NK-92 treated with Interleukin-12 subunit alpha and Interleukin-12 subunit beta, amount 100 ng/mL, for 24 hours (cell line): ENCODE measurements around the gene IGF1R.
A peak's percentile ranks its signal among the peaks of the same experiment; 100 is the strongest.

Source experiments
- DNase-seq: peaks from one replicate; lab custom pipeline; 2025; lab: John Stamatoyannopoulos, UW

The IGF1R gene

DNA sequence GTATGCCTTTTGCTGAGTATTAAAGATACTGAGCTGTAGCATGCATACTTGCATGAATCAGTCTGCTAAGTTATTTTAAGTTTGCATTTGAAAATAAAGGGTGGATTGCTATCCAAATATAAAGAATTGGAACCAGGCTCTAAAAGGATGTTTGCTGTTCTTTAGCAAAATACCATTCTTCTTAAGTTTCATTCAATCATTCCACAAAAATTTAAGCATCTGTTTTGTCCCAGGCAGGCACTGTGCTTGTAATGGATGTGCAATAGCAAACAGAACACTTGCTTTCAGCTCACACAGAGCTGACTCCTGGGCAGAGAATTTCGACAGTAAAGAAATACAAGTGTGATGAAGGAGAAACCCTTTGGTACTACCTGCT is 208.2 kb downstream of the IGF1R start:
- no peak for DNase-seq

DNA sequence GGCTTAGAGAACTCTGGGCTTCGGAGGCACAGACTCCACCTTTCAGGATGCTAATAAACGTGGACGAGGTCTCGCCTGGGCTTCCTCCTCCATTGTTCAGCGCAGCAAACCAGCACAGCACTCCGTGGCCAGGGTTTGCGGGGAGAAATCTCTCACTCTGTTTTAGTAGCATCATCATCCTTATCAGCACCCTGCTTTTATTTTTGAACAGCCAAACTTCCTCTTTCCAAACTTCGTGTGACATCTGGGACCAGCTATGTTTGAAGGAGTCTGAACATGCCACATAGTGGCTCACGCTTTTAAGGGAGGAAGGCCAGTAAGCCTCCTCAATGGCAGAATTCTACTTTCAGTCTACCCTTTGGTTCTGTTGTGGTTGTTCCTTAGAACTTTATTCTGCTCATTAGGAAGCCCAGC is 210.3 kb downstream of the IGF1R start:
- DNase-seq: no peak

DNA sequence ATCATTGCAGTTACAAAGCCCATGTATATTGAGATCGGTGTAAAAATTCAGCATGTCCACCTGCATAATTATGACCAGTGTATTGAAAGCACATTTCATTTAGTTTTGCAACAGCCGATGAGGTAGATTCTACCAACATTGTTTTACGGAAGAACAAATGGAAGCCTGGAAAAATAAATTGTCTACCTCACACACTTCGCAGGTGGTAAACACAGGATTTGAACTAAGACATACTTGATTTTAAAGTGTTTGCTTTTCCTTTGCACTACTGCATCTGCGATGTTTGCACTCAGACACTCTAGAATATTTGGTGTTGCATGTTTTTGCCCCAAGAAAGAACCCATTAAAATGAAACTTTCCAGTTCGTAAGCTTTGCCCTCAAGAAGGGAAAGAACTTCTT is 210.8 kb downstream of the IGF1R start:
- no peak for DNase-seq

DNA sequence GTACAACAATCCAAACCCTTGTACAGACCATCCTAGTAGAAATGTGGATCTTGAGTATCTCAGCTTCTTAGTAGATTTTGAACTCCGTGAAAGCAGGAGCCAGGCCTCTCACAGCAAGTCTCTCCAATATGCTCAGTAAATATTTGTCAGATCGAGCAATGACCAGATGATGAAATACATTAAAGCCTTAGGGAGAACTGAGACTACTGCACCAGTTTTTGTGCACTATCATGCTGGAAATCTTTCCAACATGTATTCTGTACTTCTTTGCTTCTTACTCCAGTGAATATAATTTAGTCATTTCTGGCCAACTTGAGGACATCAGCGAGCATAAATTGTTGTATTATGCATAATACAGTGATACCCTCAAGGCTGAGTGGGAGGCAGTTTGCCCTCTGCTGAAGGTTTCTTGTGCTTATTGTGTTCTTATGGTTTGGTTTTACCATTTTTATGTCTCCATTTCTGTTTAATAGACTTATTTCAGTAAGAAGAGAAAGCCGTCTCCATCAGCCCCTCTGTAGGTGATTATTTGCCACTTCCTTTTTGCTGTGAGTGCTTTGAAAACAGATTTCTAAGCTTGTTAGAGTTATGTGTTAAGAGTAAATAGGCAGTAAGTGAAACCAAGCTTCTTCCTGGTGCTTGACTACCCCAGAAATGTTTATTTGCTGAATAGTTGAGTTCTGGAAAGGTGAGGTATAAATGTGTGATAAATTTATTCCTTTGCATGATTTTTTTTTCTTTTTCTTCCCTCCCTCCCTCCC is 212.1 kb downstream of the IGF1R start:
- no peak for DNase-seq

DNA sequence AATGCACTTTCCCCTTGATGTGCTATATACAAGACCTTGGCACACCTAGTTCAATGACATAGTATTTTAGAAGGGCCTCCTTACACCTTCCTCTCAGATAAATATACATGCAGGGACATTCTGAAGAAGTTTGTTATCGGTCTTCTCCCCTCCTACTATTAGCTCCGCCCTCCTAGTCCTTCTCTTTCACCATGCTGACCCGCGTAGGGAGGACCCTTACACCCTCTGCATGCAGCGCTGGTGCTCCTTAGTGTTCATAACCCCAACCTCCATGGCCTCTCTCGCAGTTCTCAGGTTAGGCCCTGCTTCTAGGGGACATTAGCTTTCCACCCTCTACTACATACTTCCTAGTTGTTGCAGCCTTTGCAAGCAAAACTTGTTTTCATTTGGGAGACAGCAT is 212.8 kb downstream of the IGF1R start:
- no peak for DNase-seq

DNA sequence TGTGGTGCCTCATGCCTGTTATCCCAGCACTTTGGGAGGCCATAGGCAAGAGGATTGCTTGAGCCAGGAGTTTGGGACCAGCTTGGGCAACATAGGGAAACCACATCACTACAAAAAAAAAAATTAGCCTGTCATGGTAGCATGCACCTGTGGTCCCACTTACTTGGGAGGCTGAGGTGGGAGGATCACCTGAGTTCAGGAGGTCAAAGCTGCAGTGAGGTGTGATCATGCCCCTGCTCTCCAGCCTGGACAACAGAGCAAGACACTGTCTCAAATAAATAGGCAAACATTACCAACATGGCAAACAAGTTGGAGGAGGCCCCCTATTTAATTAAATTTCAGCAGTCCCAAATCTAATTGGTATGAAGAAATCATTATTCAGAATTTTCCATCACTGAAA is 215.6 kb downstream of the IGF1R start:
- no peak for DNase-seq

DNA sequence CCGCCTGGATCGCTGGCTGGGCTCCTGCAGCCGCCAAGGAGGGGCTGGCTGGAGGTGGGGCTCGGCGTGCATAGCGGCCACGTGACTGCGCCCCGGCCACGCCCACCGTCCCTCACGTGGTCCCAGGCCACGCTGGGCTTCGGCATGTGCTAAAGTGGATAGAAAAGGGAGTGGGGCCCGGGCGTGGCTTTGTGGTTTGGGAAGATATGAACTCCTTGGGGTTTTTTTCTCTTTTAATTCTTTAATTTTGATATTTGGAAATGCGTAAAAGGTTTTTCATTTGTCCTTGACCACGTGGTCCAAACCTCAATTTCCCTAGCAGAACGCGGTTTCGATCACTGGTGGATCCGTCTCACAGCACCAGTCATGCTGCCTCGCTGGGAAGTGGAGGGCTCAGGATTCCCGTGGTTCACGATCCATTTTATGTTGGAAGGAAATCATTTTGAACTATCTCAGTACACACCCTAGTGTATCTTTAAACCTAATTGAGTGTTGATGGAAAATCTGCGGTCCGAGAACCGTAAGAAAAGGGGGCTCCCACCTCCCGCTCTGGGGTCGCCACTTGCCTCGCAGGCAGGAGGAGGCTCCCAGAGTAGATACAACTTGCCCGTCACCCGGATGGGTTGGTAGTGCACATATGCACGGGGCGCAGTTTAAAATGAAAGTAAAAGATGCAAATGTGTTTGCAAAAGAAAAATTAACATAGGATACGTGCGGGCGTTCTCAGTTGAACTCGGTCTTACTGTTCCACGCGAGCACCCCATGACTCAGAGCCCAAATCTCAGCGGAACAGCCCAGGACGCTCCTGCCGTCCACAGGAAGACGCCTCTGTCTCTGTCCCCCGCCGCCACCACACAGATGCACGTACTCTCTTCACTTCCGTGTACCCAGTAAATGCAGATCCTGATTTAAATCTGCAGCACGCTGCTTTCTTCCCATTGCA is 217.3 kb downstream of the IGF1R start:
- no peak for DNase-seq

DNA sequence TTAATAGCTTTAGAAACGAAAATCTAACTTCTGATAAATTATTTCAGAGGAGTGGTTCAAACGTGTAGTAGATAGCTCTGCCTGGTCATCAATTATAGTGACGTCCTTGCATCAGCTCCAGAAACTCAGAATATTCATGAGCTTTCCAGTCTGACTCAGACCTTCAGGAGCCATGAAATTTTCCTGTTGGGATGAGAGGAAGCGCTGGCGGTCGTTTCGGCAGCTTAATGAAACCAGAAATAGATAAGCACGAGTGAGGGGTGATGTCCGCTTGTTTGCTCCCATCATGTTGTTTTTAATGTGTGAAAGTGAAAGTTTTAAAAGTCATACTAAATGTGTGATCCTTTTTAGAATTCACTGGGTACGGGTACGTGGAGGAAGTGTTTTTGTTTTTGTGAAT is 218.2 kb downstream of the IGF1R start:
- DNase-seq: no peak

DNA sequence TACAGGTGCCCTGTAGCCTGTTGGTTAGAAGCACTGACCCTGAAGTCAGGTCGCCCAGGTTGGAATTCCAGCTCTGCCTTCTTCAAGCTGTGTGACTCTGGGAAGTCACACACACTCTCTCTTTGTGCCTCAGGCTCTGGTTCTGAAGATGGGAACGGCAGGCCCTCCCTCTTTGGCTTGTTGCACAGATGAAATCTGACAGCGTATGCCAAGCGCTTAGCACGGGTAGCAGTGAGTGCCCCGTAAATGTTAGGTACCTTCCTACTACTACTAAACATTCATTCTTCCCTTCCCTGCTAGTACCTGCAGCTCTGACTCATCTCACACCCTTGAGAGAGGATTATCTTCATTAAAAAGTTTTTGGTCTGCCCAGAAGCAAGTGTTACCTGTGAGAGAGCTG is 220.2 kb downstream of the IGF1R start:
- no peak for DNase-seq

DNA sequence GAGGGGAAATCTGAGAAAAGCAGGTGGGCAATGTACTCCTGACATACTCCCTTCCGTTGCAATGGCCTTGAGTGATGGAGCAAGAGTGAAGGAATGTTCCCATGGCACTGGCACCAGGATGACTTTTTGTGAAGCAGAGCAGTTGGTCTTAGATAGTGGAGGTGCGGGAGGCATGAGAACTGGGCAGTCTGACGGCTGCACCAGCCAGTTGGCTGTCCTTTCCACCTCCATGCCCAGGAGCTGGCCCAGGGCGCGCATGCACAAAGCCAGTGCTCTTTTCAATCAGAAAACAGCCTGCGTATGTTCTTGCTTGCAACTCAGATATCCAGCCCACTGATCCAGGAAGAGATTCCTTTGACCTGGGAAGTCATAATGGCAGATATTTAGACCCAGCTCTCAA is 222.4 kb downstream of the IGF1R start:
- DNase-seq: no peak

DNA sequence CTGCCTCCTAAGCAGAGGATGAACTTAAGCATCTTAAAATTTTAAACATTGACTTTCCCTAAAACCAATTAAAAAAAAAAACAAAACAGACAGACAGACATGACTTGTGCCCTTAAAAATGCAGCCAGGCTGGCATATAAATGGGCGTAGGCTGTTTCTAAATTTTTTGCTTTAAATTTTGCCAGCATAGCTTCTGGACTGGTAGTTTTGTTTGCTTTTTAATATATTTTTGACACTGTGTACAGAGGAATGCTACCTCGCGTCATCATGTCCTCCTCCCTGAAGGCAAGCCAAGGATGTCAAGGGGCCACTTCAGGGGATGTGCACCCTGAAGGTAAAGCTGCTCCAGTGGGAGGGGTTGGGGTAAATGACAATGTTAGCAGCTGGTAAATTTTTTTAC is 224.4 kb downstream of the IGF1R start:
- DNase-seq: no peak

DNA sequence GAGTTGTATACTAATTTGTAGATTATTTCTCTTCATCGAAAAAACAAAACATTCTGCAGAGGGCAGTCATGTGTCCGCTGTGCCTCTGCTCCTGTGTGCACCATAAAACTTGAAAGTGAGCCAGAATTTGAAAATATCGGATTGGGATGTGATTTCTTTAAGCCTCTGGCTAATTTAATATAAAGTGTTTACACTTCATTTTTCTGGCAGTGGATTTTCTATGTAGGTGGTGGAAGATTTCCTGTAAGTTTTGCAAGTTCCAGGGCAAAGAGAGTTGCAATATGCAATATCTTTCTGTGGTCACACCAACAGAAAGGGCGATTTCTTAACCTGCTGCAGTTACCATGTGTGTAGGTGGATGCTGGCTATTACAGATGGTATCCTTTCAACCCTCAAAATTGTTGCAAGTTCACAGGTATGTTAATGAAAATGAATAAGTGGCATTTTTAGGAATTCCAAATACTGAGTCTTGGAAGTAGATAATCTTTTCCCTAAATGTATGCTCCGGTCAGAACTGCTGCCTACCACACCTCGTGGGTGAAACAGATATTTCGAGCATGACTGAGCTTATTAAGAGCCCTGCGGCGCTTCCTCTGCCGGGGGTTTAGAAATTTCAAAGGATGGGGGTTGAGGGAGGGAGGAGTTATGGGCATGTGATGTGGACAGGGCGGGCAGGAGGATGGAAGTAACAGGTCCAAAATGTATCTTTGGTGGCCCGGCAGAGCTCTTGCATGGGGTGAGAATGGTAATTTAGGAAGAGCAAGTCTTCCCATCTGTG is 225.3 kb downstream of the IGF1R start:
- DNase-seq: peak; percentile 42

DNA sequence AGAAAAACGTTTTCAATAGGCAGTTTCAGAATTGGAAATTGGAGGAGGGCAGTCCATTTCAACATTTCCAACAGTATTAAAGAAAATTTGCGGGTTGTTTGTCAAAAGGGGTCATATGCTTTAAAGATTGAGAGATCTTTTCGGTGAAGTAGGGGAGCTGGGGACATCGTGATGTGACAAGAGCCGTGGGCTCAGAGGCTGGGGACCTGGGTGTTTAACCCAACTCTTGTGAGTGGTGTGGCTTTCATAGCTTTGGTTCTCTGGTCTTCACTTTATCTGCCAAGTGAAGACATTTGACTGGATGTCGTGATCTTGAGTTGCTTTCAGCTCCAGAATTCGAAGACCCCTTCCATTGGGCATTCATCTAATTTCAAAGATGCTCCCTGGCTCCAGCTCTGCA is 226.0 kb downstream of the IGF1R start:
- no peak for DNase-seq

DNA sequence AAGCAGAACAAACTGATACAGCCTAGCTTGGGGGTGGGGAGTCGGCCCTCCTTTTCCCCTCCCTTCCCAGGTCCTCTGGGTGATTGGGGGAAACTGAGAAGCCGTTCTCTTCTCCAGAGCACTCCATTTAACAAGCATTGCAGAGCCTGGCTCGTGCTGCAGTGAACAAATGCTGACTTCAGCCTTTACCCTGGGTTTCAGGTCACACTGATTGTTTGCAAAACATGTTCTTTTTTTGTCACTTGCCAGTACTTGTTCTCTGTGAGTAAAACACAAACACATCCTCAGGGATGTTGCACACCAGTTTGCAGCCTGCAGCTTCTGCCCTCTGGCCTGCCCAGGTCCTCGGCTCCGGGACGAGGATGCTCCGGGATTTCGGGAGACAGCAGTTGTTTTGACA is 226.4 kb downstream of the IGF1R start:
- DNase-seq: no peak

DNA sequence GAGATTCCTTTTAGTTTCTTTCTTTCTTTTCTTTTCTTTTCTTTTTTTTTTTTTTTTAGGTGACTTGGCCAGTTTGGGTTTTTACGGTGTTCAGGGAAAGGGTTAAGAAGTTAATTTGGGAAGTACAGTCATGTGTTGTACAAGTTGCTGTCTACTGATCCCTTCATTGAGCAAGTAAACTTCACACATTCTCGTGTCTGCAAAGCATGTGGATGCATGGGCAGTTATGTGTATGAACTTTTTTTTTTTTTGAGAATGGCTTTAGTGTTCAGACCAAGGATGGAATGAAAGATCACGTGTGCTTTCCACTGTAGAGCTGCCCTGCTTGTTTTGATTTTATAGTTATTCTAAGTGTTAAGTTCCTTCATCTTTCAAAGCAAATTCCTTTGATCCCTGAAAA is 227.0 kb downstream of the IGF1R start:
- DNase-seq: no peak

DNA sequence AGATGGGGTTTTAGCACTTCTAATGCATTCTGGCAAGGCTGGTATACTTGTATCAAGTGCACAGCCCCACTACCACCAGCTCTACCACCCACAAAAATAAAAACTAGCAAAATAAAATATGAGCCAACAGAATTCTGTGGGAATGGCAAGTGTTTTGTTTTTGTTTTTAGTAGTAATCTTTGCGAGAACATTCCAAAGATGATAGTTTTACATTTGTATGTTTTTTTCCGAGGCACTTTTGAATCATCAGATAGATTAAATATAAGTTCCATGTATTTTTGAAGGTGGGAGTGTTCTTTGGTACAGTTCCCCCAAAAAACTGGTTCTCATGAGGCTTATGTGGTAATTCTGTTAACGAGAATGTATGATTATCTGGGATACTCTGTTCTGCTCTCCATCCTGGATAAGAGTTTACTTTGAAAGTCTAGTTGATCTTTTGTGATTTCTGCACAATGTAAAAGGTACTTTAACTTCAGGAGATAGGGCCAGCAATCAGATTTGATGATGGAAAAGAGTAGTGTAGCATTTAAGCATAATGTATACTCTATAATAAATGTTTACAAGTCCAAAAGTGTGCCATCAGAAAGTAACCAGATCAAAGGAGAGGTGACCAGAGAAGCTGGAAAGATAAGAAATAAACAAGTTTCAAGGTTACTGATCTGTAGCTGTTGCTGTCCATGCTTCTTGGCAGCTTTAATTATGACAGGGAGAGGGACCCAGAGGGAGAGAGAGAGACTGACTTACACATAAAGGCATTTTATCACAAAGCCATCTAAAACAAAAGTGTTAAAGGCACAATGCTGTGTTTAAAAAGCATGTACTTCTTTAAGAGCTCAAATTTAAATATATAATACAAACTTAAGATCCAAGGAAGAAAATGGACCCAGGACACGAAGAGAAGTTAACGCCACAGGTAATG is 228.4 kb downstream of the IGF1R start:
- DNase-seq: no peak

DNA sequence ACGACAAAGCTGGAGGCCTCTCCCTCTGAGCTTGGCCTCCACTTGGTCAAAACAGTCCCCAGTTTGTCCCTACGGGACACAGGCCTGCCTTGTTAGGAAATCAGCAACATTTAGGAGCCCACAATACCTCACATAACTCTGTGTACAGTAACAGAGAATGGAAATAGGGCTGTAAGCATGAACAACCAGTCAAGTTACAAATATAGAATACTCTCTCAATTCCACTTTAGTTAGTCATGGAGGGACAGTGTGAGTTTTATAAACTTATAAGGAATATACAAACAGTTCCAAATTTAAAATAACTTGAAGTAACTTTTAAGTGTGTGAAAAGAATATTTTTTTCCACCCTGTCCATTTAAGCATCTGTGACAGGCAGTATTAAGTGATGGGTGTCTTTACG is 229.8 kb downstream of the IGF1R start:
- no peak for DNase-seq

DNA sequence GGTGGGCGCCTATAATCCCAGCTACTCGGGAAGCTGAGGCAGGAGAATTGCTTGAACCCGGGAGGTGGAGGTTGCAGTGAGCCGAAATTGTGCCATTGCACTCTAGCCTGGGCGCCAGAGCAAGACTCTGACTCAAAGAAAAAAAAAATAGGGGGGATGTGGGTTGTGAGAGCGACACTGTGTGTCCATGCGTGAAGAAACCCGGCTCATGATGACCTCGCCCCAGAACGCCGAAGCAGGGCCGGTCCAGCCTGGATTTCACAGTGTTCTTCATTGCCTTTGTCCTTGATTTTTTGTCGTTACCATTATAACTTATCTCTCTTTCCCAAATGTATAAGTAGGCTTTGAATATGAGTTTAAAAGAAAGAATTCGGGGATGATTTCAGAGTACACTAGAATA is 230.5 kb downstream of the IGF1R start:
- DNase-seq: no peak

DNA sequence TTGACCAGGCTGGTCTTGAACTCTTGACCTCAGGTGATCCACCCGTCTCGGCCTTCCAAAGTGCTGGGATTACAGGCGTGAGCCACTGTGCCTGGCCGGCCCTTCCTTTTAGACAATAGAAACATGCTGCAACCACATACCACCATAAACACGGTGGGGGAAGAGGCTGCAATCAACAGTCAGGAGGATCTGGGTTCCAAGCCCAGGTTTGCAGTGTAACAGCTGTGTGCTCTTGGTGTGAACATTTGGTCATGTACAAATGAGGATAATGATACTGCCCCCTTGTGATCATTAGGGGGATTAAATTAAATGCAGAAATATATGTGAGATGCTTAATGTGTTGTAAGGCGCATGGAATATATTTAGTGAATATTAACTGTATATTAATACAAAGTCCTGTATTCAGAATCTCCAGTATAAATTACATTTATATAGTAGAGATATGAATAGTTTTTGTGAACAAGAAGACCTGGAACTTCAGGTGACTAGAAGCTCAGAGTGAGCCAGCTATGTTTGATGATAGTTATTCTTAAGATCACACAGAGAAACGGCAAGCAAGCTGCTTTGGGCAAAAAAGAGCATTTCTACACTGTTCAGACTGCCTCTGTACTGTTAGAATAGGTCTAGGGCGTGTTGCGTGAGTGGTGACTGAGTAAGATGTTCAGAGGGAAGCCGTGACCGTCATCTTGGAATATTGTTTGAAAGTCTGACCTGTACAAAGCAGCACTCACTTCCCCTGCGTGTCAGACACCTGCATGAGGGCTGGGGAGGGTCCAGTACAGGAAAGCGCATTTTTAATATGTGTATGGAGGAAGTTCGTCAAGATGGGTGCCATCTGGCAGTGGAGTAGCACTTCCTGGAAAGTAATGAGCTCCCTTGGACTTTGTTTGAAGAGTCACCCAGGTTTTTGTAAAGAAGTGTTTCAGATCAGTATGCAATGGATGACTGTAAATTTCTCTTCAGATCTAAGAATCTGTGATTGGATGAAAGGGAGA is 233.5 kb downstream of the IGF1R start:
- DNase-seq: no peak

DNA sequence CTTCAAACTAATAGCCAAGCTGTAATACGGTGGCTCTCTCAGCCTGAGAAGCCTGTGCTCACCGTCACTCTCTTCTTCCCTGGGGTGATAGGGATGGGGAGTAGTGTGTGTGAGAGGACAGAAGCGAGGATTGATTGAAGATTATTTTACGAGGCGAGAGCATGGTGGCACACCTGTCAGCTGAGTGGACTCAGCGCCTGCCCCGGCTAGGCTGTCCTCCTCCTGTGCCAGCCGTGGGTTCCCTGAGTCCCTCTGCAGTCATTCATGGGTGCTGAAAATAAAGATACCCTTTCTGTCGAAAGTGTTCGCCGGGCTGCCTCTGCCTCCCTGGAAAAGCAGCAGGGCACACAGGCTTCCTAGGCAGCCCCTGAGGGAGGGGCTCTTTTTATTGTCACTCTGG is 235.1 kb downstream of the IGF1R start:
- no peak for DNase-seq
